Measurements from ENCODE around the gene SLC1A2. TPM values are rescaled to one million over a fixed set of nuclear protein-coding genes. Genes with fewer than 3 reads are reported as not detected.
A peak's percentile ranks its signal among the peaks of the same experiment; 100 is the strongest.

SLC1A2 gene
- total and polyA plus RNA-seq, 2 of the 4 experiments (the other 2 are of a cell fraction): 0.15 to 0.54 TPM

GRCh38 chr11:35425603-35426212, 6.3 kb upstream of the SLC1A2 start:
- H4K8ac ChIP-seq (ENCODE audit: low read depth in 2 of 2, low read length in 2 of 2): no peak overlapping the region
- H2AFZ ChIP-seq (replicated peaks; ENCODE audit: low read length, poor library complexity): no peak overlapping the region
- H3K9me3 ChIP-seq (ENCODE audit: control insufficient read depth, insufficient read depth, low read length): no peaks in the 10 kb centered on the region
- H2AK5ac ChIP-seq (ENCODE audit: low read depth, low read length): no peak overlapping the region; the same call in 1 of the 2 replicates
- H3K9me1 ChIP-seq (ENCODE audit: insufficient read depth, low read length): peaks cover 5% of the 10 kb centered on the region; the same call in 1 of the 2 replicates
- no peak overlapping the region for H3K4me3 ChIP-seq (ENCODE audit: insufficient read depth, low read depth, low read length)
- no peak overlapping the region for H3K4me2 ChIP-seq (ENCODE audit: low read depth, low read length)
- no peak overlapping the region for H4K91ac ChIP-seq (ENCODE audit: insufficient read depth, low read depth, low read length)
- no peak overlapping the region for H2AK9ac ChIP-seq (replicated peaks; ENCODE audit: low read depth, low read length, poor library complexity)
- H2BK120ac ChIP-seq (ENCODE audit: low read depth, low read length): no peak overlapping the region
- no peak overlapping the region for H2BK20ac ChIP-seq (ENCODE audit: low read depth, low read length)
- dilution Hi-C loops (cut with HindIII; ENCODE audit: low sequenced_read_pairs, unreplicated experiment) (no loop called here), intact Hi-C loops (cut with micrococcal nuclease) (no loop called here), in situ Hi-C loops (cut with MboI; ENCODE audit: low sequenced_read_pairs) (no loop called here)
- CTCF ChIA-PET: no interaction called here
- no peak for DNase-seq
- POLR2A ChIA-PET (ENCODE audit: unreplicated experiment): no interaction called here
- peak overlapping the region; percentile 5 for H2BK5ac ChIP-seq (ENCODE audit: low read depth, low read length, poor library complexity, severe bottlenecking)
- no peak for ATAC-seq (ENCODE audit: low read depth)
- TF ChIP-seq CEBPB (IDR thresholded peaks at IDR 0.05; ENCODE audit: low read depth, low read length): no peak
- no peak for TF ChIP-seq USF2 (IDR thresholded peaks at IDR 0.05; ENCODE audit: low read depth, low read length)
- TF ChIP-seq NFE2L2 (IDR thresholded peaks at IDR 0.05; ENCODE audit: low read depth, low read length): no peak
- TF ChIP-seq RAD21 (IDR thresholded peaks at IDR 0.05; ENCODE audit: low read length): no peak
- no peak for TF ChIP-seq CTCF (conservative IDR thresholded peaks at IDR 0.05; ENCODE audit: low read depth, low read length)
- TF ChIP-seq MAZ (IDR thresholded peaks at IDR 0.05; ENCODE audit: borderline replicate concordance, low read depth, low read length): no peak
- TF ChIP-seq MAFK (IDR thresholded peaks at IDR 0.05; ENCODE audit: low read depth, low read length): no peak
- TF ChIP-seq FOS (IDR thresholded peaks at IDR 0.05; ENCODE audit: low read depth, low read length): no peak
- TF ChIP-seq CHD1 (IDR thresholded peaks at IDR 0.05; ENCODE audit: low read depth, low read length): no peak
- TF ChIP-seq SMC3 (IDR thresholded peaks at IDR 0.05; ENCODE audit: low read depth, low read length): no peak
- TF ChIP-seq RCOR1 (IDR thresholded peaks at IDR 0.05; ENCODE audit: insufficient replicate concordance, low read length): no peak
- BruUV-seq (replicated peaks): no TSS peak
- H4K5ac ChIP-seq (ENCODE audit: low read depth, low read length): peak overlapping the region; percentile 48; the same call in 1 of the 2 replicates
- H3K36me3 ChIP-seq (ENCODE audit: control insufficient read depth, insufficient read depth, low read length): peaks cover 17% of the 10 kb centered on the region
- no peak overlapping the region for H2BK15ac ChIP-seq (ENCODE audit: low read depth, low read length)
- H3K4ac ChIP-seq (ENCODE audit: low read depth, low read length): no peak overlapping the region
- no peak overlapping the region for H3K27ac ChIP-seq (ENCODE audit: insufficient read depth, low read length)
- no peak overlapping the region for H3K9ac ChIP-seq (ENCODE audit: low read depth, low read length)
- peaks cover 3% of the 10 kb centered on the region; the same call in 1 of the 2 replicates for H3K4me1 ChIP-seq (ENCODE audit: control insufficient read depth, insufficient read depth, low read length)
- peak overlapping the region; percentile 38; the same call in 1 of the 2 replicates for H3K18ac ChIP-seq (ENCODE audit: low read depth, low read length)
- H3K56ac ChIP-seq (ENCODE audit: extremely low read depth, insufficient read depth, low read length): no peak overlapping the region
- no peaks in the 10 kb centered on the region; the same call in 1 of the 2 replicates for H4K20me1 ChIP-seq (ENCODE audit: insufficient read depth, low read length)
- peaks cover 0 to 10% of the 10 kb centered on the region in 2 experiments; a peak in 1 of 4 replicates for H3K79me1 ChIP-seq (ENCODE audit: low read depth in 1 of 2, low read length in 2 of 2)
- 0 out of 2 replicates have a peak overlapping the region, but pooled peaks have one; percentile 7 for H3K14ac ChIP-seq (replicated peaks; ENCODE audit: low read depth, low read length)
- no peaks in the 10 kb centered on the region; the same call in 1 of the 2 replicates for H3K27me3 ChIP-seq (ENCODE audit: control insufficient read depth, insufficient read depth, low read length)
- H3K23ac ChIP-seq (ENCODE audit: low read depth, low read length): peak overlapping the region; percentile 48; the same call in 1 of the 2 replicates
- WGBS, 2 experiments (ENCODE audit: extremely low coverage in 2 of 2, insufficient read length in 1 of 2): 90% methylated on average over 2 of the region's 4 CpGs; no CpG with 5 or more reads in 1 of the 2 experiments

Data from IMR-90 (cell line).